Body of pancreas (tissue), 4 donors: Measurements from ENCODE around the gene ATP5MC3. TPM values are rescaled to one million over a fixed set of nuclear protein-coding genes. Genes with fewer than 3 reads are reported as not detected.

Experiments
- ATAC-seq: fragments of 150-250 bp; one replicate; pipeline ENCODE4 v1.9.1; 2016
- DNase-seq, 4 donors: peaks; one replicate each; pipeline ENCODE4 v3.0.0-alpha.2; 2019
- H3K27ac ChIP-seq, 4 donors: fragments of 200-600 bp; sonication (generic); 1 replicate in 3 of 4; 2 replicates in 1 of 4; pipeline versions ENCODE4 v1.5.1 to v1.6.1; 2016 to 2019; ENCODE audit warnings: mild to moderate bottlenecking in 1 of 4, mixed read lengths in 1 of 4, moderate library complexity in 1 of 4
- H3K27me3 ChIP-seq, 2 donors: fragments of 200-600 bp; sonication (generic); one replicate each; pipeline ENCODE4 v1.6.0; 2016; ENCODE audit warnings: mild to moderate bottlenecking in 1 of 2
- H3K36me3 ChIP-seq, 2 donors: fragments of 200-600 bp; sonication (generic); replicated peaks in 1 of 2; 2 replicates each; pipeline ENCODE4 v1.5.1; 2016; ENCODE audit warnings: low read depth in 2 of 2; ENCODE audit not compliant: insufficient read depth in 1 of 2
- H3K4me1 ChIP-seq: fragments of 200-600 bp; sonication (generic); one replicate; pipeline ENCODE4 v1.6.0; 2016
- H3K4me3 ChIP-seq, 2 donors: fragments of 200-600 bp; sonication (generic); 1 replicate in 1 of 2; 2 replicates in 1 of 2; pipeline ENCODE4 v1.5.1; 2016 to 2019
- H3K9me3 ChIP-seq, 3 donors: fragments of 200-600 bp; sonication (generic); 1 replicate in 2 of 3; 2 replicates in 1 of 3; pipeline ENCODE4 v1.5.1; 2016
- CTCF ChIP-seq, 7 experiments: fragments of 450-650 bp in 4 of 7; fragments of 200-600 bp in 3 of 7; sonication (generic) in 3 of 7; IDR thresholded peaks; one replicate each; pipeline ENCODE4 v1.5.1; 2016 to 2019; ENCODE audit warnings: antibody characterized with exemption in 7 of 7
- POLR2A ChIP-seq, 3 donors: fragments of 450-650 bp; IDR thresholded peaks; one replicate each; pipeline ENCODE4 v1.6.1; 2016; ENCODE audit warnings: antibody characterized with exemption in 3 of 3, mild to moderate bottlenecking in 2 of 3
- WGBS, 2 donors: methylation state at CpG; one replicate each; pipeline ENCODE4 v1.1.5; 2017; 5-methylcytosine and 5-hydroxymethylcytosine counted together
- intact Hi-C: fragments of 100-400 bp; cut with DNase I; formaldehyde crosslinking; loops from one replicate; pipeline ENCODE4 v1.15.1; 2023
- total RNA-seq, 2 donors: library from RNA; depleted of rRNA; stranded (reverse); fragments of >200 nt; gene quantifications; one replicate each; pipeline ENCODE4 v1.1.0, GENCODE V29; 2016

ATP5MC3 gene
- total RNA-seq, 2 donors from 2014 or later, result 43.3 to 51.1 TPM

GRCh38 chr2:175167076-175167791, 14.3 kb downstream of the ATP5MC3 start:
- no peak for TF ChIP-seq POLR2A (IDR thresholded peaks at IDR 0.05)
- no peak for TF ChIP-seq CTCF (IDR thresholded peaks at IDR 0.05)
- intact Hi-C loops, result no loop called here
- Histone ChIP-seq H3K4me3 (peak overlapping the region; percentile 72 to 91), H3K27ac (peak overlapping the region; percentile 85 to 92 (median 88)), H3K27me3 (no peaks in the 10 kb centered on the region), H3K4me1 (peaks cover 26% of the 10 kb centered on the region), H3K36me3 (no peaks in the 10 kb centered on the region), H3K9me3 (no peaks in the 10 kb centered on the region)
- WGBS, 2 donors, result 0% methylated on average over 26 to 32 of the region's 32 CpGs
- DNase-seq, result peak; percentile 15 to 48 (median 34)
- ATAC-seq, result no peak

GRCh38 chr2:175166216-175166824, 15.2 kb downstream of the ATP5MC3 start:
- H3K4me3 ChIP-seq, result no peak overlapping the region
- intact Hi-C loops, result no loop called here

DNA sequence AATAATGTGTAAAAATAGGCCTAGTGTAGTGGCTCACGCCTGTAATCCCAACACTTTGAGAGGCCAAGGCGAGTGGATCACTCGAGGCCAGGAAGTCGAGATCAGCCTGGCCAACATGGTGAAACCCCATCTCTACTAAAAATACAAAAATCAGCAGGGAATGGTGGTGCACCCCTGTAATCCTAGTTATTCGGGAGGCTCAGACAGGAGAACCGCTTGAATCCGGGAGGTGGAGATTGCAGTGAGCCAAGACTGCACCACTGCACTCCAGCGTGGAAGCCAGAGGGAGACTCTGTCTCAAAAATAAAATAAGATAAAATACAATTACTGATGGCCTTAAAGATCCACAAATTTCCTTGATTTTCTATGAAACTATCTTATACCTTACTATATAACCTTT, 17.3 kb downstream of the ATP5MC3 start:
- H3K27ac ChIP-seq, result no peak overlapping the region
- no peak for TF ChIP-seq CTCF (IDR thresholded peaks at IDR 0.05)
- TF ChIP-seq POLR2A (IDR thresholded peaks at IDR 0.05), result no peak
- no peaks in the 10 kb centered on the region for H3K36me3 ChIP-seq
- no peak for ATAC-seq
- WGBS, 2 donors, result 95 to 96% methylated on average over 8 of the region's 8 CpGs
- H3K4me3 ChIP-seq, result no peak overlapping the region
- no peak for DNase-seq
- H3K9me3 ChIP-seq, result no peaks in the 10 kb centered on the region
- no peaks in the 10 kb centered on the region for H3K27me3 ChIP-seq
- intact Hi-C loops, result no loop called here
- H3K4me1 ChIP-seq, result peaks cover 21% of the 10 kb centered on the region

More at GRCh38 chr2:175166216-175166824, 15.2 kb downstream of the ATP5MC3 start:
- H3K27ac ChIP-seq, result no peak overlapping the region
- TF ChIP-seq POLR2A (IDR thresholded peaks at IDR 0.05), result no peak
- no peak for TF ChIP-seq CTCF (IDR thresholded peaks at IDR 0.05)
- DNase-seq (no peak), ATAC-seq (no peak)
- no peaks in the 10 kb centered on the region for H3K27me3 ChIP-seq
- no peaks in the 10 kb centered on the region for H3K9me3 ChIP-seq
- peaks cover 26% of the 10 kb centered on the region for H3K4me1 ChIP-seq
- 44 to 47% methylated on average over 9 of the region's 9 CpGs for WGBS, 2 donors
- no peaks in the 10 kb centered on the region for H3K36me3 ChIP-seq

GRCh38 chr2:175158894-175159293, 22.6 kb downstream of the ATP5MC3 start:
- Histone ChIP-seq H3K4me1 (no peaks in the 10 kb centered on the region), H3K36me3 (no peaks in the 10 kb centered on the region), H3K4me3 (no peak overlapping the region), H3K27me3 (no peaks in the 10 kb centered on the region), H3K9me3 (no peaks in the 10 kb centered on the region), H3K27ac (no peak overlapping the region)
- DNase-seq, result no peak
- ATAC-seq, result no peak
- 95 to 99% methylated on average over 4 of the region's 4 CpGs for WGBS, 2 donors
- TF ChIP-seq CTCF (IDR thresholded peaks at IDR 0.05), result no peak
- TF ChIP-seq POLR2A (IDR thresholded peaks at IDR 0.05), result no peak
- intact Hi-C loops, result no loop called here
